ENCODE measurements around the gene CLEC2B.
"Not testable (repeated sequence)": the region's sequence is repeated elsewhere in the genome, so short reads cannot be mapped to it uniquely, and the experiment has no call there.

CLEC2B gene

DNA sequence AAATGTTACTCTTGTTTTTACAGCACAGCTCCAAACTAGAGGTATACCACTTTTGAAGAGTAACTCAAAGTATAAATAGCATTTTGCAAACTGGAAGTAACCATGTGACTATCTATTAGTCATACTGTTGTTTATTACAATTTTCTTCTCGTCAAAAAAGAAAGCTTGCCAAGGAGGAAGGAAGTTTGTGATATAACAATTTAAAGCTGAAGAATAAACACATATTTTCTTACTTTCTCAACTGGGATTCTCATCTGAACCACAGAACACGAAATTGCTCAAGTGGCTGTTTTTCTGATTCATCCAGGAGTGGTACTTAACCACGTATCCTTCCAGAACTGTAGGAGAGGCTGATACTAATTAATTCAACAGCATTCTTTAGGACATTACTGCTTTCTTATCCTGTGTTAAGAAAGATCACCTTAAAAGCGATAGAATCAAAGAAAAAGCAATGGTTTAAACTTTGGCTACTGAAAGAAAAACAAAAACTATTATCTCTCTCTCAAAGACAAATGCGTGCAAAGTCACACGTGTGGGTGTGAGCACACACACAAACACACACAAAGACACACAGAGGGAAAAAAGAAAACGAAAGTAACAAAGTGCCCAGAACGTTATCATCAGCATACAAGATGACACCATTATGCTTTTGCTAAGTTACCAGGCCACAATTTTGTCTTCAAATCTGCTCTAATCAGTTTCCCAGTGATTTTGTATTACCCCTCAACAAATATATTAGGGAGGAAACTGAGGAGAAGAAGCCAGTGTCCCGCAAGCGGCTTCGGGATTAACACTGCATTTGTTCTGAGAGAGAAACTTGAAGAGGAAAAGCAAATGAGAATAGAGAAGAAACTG lies at the start of gene CLEC2B:
Gene CLEC2B, minus strand, starts transcription at position 48 of the 855 bp plus-strand sequence.
- no peak for DNase-seq

DNA sequence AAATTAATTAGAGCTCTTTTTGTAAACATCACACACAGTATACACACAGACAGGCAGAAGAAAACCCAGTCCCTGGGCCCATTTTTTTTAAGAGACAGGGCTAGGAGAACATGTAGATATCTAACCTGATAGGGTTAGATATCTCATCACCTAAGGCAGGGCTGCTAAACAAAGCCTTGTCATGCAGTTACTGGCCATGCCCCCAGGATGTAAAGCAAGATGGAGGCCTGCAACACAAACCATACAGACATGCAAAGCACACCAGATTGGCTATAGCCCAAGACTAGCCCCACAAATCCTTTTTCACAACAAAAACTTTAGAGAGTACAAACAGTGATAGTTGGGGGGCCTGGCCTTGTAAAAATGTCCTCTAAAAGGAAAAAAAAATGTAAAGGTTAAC lies 42.6 kb upstream of the CLEC2B start:
- no peak for DNase-seq

DNA sequence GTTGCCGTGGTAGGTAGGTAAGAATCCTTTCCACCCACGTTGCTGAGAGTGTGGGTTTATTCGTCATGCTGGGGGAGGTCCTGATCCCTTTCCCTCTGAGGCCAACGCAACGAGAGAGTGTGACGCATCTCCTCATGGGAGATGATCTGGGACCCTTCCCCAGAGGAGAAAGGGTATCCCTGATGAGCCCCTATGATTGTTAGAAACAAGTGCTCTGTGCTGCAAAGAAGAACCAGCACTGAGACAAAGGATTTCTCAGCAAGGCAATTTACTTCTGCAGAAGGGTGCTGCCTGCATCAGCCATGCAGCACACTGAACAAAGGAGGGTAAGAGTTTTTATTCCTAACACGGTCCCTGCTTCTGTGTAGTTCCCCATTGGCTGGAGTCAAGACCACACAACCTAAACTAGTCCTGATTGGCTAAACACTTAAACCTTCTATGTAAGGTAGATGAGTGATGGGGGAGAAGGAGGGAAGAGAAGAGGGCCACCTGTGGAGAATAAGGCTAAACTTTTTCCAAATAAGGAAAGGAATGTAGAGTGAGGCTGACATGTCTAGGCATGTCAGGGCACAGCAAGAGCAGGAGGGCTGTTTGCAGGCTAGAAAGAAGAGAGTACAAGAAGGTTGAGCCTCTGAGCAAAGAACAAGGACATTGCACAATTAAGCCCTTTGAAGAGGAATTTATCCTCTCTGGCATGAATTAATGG lies 41.7 kb upstream of the CLEC2B start:
- no peak for DNase-seq

GRCh38 chr12:9909724-9910123 lies 40.6 kb upstream of the CLEC2B start:
- no peak for DNase-seq

- DNase-seq = no peak
These were observed 39.2 kb upstream of the CLEC2B start for GRCh38 chr12:9908350-9908749.

DNA sequence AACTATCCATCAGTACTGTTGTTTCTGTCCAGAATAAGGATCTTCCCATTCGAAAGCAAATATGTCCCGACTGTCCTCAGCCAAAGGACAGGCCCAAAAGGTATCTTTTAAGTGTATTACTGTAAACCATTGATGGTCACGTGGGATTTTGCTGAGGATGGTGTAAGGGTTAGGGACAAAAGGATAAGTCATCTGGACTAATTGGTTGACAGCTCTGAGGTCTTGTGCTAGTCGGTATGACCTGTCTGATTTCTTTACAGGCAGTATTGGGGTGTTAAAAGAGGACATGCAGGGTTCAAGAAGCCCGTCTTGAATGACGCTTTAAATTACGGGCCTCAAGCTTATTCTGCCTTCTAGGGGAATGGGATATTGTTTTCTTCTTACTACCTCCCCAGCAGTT lies 38.6 kb upstream of the CLEC2B start:
- no peak for DNase-seq

- DNase-seq = no peak
These were observed 37.7 kb upstream of the CLEC2B start for GRCh38 chr12:9906873-9907272.

DNA sequence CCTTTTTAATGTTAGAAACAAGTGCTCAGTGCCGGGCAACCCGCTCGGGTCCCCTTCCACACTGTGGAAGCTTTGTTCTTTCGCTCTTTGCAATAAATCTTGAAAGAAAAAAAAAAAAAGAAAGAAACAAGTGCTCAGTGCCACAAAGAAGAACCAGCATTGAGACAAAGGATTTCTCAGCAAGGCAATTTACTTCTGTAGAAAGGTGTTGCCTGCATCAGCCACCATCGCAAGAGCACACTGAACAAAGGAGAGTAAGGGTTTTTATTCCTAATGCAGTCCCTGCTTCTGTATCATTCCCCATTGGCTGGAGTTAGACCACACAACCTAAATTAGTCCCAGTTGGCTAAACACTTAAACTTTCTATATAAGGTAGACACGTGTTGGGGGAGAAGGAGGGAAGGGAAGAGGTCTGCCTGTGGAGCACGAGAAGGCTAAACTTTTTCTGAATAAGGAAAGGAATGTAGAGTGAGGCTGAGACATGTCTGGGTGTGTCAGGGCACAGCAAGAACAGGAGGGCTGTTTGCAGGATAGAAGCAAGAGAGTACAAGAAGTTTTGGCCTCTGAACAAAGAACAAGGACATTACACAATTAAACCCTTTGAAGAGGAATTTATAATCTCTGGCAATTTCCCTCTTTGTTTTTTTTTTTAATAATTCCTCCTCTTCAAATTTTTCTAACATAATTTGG lies 33.5 kb upstream of the CLEC2B start:
- DNase-seq = no peak

- no peak for DNase-seq
These were observed 31.8 kb upstream of the CLEC2B start for GRCh38 chr12:9900930-9901329.

GRCh38 chr12:9899209-9899608 lies 30.1 kb upstream of the CLEC2B start:
- no peak for DNase-seq

DNA sequence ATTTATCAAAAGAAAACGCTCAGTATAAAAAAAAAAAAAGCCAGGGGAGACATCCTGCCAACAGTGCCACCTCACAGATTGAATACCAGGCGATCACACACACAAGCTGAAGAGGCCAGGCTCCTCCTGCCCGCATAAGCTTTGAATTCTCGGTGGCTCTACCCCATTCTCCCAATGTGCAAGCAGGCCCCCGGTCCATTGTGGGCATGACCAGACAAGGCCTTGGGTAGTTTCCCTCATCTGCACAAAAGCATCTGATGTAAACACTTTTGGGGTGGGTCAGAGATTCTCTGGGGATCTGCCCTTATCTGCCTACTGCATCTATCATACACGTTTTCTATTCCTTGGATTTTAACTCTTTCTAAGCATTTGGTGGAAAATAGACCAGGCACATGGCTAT lies 28.4 kb upstream of the CLEC2B start:
- DNase-seq = no peak

DNA sequence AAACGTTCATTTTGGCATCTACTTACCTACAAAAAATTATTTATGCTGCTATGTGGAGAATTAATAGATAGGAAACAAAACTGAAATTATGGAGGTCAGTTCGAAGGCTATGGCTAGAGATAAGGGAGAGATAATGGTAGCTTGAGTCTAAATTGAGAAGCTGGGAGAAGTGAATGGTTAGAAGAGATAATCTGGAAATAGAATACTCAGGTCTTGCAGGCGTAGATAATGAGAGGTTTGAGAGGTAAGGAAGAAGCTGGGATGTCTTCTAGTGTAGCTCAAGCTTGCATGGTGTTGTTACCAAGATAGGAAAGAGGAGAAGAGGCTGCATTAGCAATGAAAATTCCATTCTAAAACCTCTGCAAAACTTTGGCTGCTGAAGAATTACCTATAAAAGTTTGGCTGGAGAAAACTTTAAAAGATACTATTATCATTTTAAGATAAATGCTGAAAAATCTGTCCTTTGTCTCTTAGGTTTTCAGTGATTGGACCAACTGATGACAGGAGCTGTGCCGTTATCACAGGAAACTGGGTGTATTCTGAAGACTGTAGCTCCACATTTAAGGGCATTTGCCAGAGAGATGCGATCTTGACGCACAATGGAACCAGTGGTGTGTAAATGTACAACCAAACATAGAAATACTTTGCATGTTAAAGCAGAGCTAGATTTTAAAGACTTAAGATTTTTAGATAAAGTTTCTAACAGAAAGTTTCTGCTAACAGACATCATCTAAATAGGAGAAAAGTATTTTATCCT lies 26.2 kb upstream of the CLEC2B start:
- DNase-seq = no peak

DNA sequence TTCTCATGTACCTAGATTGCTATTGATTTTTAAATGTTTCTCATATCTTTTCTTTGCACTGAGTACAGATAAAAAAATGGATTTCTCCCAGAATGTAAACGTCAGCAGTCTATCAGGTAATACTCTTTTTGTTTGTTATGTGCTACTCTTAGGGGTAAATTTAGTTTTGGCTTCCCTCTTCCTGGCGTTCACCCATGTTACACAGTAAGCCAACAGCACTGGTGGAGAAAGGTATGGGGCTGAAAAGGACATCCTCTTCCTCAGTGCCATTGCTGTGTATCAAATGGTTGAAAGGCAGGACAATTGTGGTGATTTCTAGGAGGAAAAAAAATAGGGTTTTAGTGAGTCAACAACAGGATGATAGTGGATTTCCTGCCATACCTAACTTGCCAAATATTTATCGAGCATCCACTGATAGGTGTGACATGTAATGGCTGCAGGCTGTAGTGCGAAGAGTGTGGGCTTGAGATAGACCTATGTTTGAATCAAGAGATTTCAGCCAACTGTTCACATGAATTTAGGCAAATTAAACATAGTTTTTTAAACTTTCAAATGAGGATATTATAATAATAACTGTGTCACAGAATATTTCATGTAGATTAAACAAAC lies 19.6 kb upstream of the CLEC2B start:
- no peak for DNase-seq

DNA sequence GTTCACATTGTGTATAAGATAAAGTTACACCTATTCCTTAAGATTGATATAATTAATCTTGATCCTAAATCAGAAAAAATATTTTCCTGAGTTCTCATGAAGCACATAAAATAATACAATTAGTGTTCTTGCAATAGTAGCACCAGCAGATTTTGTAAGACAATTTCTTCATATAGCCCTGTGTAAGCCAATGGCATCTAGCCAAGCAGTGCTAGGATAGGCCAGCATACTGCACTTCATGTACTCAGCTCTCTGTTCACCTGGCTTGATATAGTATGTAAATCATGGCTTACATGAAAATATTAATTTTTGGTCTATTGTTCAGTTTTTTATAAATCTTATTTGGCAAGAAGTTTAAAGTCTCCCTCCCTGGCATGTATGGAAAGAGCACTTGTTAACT lies 14.0 kb upstream of the CLEC2B start:
- no peak for DNase-seq

- DNase-seq = no peak
These were observed 12.8 kb upstream of the CLEC2B start for GRCh38 chr12:9881988-9882387.

- DNase-seq = no peak
These were observed 12.1 kb upstream of the CLEC2B start, which contains the start of gene KLRF2 for GRCh38 chr12:9881246-9881645. Gene KLRF2 (plus strand): TSS chr12:9881489. CDS start chr12:9881596, 107 bp downstream.

GRCh38 chr12:9880532-9881078 lies 11.5 kb upstream of the CLEC2B start:
- DNase-seq = no peak

DNA sequence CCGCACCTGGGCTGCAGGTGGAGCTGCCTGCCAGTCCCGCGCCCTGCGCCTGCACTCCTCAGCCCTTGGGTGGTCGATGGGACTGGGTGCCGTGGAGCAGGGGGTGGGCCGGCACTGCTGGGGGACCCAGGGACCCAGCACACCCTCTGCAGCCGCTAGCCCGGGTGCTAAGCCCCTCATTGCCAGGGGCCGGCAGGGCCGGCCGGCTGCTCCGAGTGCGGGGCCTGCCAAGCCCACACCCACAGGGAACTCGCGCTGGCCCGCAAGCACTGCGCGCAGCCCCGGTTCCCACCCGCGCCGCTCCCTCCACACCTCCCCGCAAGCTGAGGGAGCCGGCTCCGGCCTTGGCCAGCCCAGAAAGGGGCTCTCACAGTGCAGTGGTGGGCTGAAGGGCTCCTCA lies 7.0 kb upstream of the CLEC2B start:
- DNase-seq = not testable (repeated sequence)

DNA sequence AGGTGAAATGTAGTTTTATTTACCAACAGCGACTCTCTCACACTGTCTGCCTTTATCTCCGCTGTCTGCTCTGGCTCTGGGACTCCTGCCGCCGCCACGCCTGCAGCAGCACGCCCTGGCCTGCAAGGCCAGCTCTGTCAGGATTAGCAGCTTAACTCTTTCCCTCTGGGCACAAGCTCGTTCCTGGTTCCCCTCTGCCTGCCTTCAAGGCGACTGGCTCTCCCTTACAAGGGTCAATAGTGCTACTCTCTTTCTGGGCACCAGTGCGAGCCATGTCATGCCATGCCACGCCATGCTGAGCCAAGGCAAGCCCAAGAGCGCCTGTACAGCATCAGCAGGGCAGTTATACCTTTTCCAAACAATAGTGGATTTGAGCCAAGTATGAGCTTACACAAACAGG lies 3.6 kb upstream of the CLEC2B start:
- DNase-seq = no peak

GRCh38 chr12:9872162-9872561 lies 3.0 kb upstream of the CLEC2B start:
- no peak for DNase-seq

DNA sequence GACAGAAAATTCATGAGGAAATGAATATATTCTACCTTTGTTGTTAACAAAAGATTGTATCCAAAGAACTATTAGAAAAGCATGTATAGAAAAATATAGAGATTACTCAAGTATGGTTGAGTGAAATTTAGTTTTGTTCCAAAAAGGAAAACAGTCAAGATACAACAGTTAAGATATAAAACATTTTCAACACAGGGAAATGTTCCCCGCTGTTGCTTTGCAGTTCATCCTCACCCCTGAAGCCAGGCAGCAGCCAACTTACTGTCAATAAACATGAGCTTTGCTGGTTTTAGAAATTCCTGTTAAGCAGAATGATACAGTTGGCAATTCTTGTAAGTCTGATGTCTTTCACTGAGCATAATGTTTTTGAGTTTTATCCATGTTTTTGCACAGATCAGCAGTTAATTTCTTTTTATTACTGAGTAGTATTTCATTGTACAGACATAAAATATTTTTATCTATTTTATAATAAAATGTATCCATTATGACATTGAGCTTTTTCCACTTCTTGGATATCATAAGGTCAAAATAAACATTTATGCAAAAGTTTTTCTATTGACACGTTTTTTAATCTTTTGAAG lies 1.2 kb upstream of the CLEC2B start:
- no peak for DNase-seq

GRCh38 chr12:9868951-9869306 lies 225 bp downstream of the CLEC2B start:
- DNase-seq = no peak

All from NCI-H1436 treated with DMSO at 0.1 percent for 48 hours (cell line).